ENCODE data around the gene XIST.
"Not testable (repeated sequence)": the region's sequence is repeated elsewhere in the genome, so short reads cannot be mapped to it uniquely, and the experiment has no call there.

Gene XIST

GRCh38 chrX:73792511-73792910, 60.0 kb downstream of the XIST start:
- DNase-seq, result not testable (repeated sequence)

- no peak for DNase-seq
Measured at GRCh38 chrX:73785493-73785892, 67.0 kb downstream of the XIST start.
